GM18867 (cell line): ENCODE results near the gene CPEB4.

ENCODE experiments used
- ATAC-seq: cut with Tn5 transposase; IDR thresholded peaks from one replicate; pipeline ENCODE4 v1.9.1; 2021; ENCODE audit warnings: mild to moderate bottlenecking, moderate library complexity; ENCODE audit not compliant: unreplicated experiment

The CPEB4 gene

DNA sequence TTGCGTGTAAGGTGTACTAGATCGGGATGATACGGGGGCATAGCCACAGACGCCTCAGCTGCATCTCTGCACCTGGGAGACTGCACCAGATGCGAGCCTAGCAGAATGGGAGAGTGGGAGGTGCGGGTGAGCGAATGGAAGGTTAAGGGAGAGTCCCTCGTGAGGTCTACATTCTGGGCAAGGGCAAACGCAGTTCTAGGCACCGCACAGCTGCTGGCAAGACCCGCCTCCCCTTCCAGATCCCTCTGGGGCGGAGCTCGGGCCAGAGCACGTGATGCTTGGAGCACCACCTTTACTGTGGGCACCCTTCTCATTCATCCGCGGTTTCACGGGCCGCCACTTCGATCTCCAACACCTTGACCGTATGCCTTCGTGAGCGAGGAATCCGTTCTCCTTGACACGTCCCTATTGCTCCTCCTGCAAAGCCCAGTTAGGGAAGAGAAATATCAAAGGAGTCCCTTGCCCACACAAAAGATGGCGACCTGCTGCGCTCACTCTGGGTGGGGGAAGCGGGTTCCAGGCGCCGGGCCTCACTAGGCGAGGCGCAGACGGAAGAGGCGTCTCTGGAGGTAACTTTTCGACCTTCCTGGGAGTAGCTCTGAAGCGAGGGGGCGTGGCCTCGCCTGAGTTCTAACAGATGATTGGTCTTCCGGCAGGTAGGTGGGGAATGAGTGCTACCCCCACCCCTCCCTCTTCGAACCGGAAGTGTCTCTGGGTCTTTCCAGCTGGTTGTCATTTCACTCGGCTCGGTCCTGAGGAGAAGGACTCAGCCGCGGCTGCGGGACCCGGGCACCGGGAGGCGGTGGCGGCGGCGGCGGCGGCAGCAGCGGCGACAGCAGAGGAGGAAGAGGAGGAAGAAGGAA lies at the start of gene CPEB4:
CPEB4 (plus strand) TSS at position 740 of the 863 bp plus-strand sequence. CDS start 1,385 bp downstream, outside the sequence.
- peak; percentile 82 for ATAC-seq

GRCh38 chr5:173839117-173839713 lies 48.9 kb upstream of the CPEB4 start:
- ATAC-seq, result no peak

DNA sequence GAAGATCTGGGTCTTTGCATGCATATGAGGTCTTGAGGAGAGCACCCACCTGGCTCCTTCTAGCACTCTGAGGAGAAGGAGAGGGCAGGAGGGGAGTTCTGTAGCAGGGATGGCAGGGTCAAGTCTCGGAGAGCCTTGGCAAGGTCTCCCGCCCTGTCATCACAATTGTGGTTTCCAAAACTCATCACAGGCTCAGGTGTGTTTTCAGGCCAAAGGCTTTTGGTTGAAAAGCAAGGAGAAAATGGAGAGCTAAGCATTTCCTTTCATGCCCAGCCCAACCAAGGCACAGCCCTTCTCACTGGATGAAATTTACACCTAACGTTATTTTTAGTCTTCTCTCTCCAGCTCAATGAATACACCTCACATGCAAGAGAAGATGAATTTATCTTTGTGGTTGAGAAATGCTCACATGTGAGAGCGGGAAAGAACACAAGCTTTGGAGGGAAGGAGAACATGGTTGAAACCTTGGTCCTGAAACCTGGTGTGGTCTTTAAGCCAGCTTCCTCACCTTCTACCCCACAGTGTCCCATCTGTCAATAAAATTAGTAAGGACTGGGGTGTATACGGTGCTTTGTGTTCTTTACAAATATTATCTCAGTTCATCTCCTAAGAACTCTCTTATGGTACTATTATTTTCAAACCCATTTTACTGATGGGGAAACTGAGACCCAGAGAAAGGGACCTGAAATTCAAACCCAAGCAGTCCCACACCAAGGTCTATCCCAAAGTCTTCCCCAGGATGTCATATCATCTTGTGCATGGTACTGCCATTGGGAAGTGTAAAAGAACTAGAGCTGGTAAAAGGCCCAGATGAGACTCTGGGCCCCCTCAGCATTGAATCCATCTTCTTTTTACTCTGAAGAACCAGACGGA lies 47.8 kb upstream of the CPEB4 start:
- ATAC-seq, result no peak

- ATAC-seq, result no peak
Measured at GRCh38 chr5:173841710-173842109, 46.4 kb upstream of the CPEB4 start.

GRCh38 chr5:173843794-173844193 lies 44.4 kb upstream of the CPEB4 start:
- no peak for ATAC-seq

DNA sequence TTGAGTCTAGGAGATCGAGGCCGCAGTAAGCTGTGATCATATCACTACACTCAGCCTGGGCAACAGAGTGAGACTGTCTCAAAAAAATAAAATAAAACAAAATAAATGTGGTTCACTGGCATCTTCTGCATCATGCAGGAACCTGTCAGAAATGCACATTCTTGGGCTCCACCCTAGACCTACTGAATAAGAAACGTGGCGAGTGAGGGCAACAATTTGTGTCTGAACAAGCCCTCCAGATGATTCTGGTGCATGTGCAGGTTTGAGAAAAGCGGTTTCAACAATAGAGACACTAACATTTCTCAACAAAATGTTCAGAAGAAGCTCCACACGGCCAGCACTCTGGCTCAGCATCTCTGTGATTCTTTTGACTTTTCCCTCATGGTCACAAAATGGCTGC lies 42.8 kb upstream of the CPEB4 start:
- no peak for ATAC-seq

GRCh38 chr5:173846929-173847501 lies 41.1 kb upstream of the CPEB4 start:
- no peak for ATAC-seq

- ATAC-seq, result no peak
Measured at GRCh38 chr5:173848986-173849596, 39.1 kb upstream of the CPEB4 start.

GRCh38 chr5:173849908-173850307 lies 38.2 kb upstream of the CPEB4 start:
- ATAC-seq, result no peak

DNA sequence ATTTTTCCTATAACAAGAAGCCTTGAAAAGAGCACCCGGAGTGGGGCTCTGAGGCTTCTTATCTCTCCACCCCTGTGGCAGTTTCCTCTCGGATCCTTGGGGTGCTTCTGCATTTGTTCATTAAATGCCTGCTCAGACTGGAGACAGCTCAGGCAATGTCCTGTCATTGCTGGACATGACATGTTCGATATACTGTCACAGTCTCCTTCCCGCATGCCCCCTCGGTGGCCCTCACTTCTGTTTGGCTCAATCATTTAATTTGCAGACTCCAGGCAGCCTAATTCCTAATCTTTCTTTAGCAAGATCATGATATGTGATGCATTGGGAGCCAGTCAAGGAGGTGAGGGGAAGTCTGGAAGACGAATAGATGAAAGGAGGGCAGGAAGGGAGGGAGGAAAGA lies 37.5 kb upstream of the CPEB4 start:
- no peak for ATAC-seq

DNA sequence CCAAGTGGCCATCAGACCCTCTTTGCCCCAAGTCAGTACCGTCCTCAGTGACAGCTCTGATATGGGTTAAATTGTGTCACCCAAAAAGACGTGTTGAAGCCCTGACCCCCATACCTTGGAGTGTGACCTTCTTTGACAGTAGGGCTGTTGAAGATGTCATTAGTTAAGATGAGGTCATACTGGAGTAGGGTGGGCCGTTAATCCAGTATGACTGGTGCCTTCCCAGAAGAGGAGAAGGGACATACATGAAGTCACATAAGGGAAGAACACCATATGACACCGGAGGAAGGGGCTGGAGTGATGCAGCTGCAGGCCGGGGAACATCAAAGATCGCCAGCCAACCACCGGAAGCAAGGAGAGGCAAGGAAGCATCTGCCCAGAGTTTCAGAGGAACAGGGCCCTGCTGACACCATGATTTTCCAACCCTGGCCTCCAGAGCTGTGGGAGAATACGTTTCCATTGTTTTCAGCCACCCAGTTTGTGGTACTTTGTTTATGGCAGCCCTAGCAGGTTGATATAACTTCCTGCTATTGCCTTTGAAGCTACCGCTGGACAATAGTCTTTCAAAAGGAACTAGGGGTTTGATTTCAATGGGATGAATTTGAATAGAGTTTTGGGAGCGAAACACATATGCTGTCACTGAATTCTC lies 36.4 kb upstream of the CPEB4 start:
- ATAC-seq, result no peak

GRCh38 chr5:173852790-173853359 lies 35.3 kb upstream of the CPEB4 start:
- ATAC-seq, result no peak

DNA sequence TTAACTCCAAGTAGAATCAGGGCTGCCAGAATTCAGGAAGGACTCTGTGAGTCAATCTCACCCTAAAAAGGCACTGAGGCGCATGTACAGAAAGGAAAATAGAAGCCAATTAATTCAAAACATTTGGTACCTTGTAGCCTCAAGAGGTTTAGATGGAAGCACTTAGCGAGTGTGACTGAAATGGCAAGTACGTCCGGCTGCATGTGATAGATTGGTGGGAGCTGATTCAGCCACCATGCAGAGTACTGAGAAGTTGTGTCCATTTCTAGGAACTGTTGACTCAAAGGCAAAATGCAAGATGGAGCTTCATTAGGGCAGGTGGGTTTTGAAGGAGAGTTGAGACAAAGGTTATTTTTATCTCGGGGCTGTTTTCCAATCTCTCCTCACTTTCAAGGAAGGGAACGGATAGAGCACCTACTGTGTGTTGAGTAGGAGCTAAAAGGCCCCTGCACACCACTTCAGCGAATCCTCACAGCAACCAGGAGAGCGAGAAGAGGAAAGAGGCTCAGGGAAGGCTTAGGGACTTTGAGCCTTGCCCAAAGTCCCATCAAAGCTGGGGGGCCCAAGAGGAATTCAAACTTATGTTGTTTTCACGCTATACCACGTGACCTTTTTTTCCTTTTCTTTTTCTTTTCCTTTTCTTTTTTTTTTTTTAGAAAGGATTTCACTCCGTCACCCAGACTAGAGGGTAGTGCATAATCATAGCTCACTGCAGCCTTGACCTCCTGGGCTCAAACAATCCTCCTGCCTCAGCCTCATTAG lies 34.6 kb upstream of the CPEB4 start:
- no peak for ATAC-seq

DNA sequence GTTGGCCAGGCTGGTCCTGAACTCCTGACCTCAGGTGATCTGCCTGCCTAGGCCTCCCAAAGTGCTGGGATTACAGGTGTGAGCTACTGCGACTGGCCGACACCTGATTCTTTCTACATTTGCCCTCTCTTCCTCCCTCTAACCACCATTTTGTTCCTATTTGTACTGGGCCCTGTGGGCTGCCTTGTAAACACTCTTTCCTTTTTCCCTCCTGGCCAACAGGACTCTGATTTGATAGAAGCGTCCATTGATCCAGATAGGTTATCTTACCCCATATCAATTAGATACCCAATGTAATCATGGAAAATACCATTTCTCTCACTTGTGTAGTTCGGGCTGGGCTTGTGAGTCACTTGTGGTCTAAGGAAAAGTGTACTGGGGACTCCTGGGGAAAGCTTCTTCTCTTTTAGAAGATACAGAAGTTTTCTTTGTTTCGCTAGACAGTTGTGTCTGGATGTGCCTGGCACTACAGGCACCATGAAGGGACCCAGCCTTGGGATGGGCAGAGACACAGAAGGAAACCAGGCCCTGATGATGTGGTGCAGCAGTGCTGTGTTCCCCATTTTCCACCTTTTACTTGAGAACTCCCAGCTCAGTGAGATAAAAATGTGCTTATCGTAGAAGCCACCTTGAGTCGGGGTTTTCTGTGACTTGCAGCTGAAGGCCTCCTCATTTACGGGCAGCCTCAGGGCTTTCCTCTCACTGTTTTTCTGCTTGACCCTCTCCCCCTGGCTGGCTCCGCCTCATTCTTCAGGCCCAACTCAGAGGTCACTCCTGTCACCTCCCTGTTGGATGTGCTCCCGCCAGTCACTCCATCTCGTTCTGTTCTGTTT lies 32.8 kb upstream of the CPEB4 start:
- no peak for ATAC-seq

DNA sequence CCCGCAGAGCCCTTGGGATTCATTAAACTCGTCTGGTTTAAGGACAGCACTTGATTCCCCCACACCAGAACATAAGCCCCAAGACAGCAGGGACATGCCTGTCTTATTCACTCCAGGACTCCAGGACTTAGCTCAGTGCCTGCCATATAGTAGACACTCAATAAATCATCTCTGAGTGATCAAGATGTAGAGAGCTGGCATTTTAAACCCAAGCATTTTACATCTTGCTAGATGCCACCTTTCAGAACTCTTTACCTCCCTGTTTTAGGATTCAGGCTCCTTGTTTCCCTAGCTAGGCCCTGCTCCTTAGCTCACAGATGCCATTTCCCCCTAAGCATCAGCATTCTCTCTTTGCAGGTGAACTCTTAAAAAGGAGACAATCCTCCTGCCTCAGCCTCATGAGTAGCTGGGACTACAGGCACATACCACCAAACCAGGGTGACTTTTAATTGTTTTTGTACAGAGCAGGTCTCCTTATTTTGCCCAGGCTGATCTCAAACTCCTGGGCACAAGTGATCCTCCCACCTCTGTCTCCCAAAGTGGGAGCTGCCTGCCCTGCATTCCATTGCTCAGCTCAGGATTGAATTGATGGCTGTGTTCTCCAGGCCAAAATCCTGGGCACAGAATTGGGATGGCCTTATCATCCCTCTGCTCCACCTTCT lies 32.0 kb upstream of the CPEB4 start:
- no peak for ATAC-seq

DNA sequence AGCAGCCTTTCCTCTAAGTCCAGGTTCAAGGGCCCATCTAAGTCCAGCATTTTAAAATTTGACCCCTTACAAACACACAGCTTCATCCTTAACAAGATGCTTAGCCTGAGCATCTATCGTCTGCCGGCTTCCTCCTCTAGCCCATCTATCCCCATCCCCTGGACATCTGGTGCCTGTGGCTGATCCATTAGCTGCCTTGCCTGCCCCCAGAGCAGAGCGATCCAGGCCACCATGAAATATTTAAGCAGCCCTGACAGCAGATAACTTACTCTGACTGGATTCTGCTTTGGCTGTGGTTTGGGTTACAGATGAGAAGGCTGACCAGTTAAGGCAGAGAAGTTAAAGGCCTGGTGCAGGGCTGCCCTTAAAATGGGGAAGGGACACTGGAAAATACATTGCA lies 30.9 kb upstream of the CPEB4 start:
- ATAC-seq, result no peak

DNA sequence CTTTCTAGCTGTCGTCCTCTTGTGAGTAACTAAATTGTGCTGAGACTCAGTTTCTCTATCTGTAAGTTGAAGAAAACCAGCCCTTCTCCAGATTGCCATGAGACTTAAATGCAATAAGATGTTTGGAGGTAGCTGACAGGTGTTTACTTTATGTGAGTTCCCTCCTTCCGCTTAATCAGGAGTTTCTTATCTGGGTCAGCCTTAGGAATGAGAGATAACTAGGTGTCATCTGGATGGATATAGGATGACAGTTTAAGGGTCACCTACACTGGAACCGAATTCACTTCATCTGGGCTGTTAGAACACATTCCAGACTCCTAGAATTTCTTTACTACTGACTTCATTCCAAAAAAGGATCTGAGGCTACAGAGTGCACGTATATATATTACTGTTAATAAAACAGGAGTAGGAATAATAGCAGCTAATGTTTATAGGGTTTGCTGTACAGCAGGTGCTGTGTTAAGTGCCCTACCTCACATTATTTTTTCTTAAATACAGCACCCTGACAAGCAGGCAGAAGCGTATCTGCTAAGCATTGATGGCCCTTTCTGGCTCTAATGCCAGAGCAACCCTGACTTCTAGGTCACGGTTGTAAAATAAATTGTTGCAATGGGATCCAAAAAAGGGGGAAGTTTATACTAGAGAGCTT lies 30.0 kb upstream of the CPEB4 start:
- no peak for ATAC-seq
